H9 (cell line): Measurements from ENCODE around the gene HSD11B1. TPM values are rescaled to one million over a fixed set of nuclear protein-coding genes. Genes with fewer than 3 reads are reported as not detected.

ENCODE experiments used
- DNase-seq: peaks from one replicate; pipeline ENCODE4 v3.0.0-alpha.2; 2017
- H2AFZ ChIP-seq: one replicate; pipeline ENCODE4 v1.6.1; 2013; ENCODE audit warnings: mild to moderate bottlenecking, low read length, control low read depth, moderate library complexity
- H2AK5ac ChIP-seq: 2 replicates; pipeline ENCODE4 v1.6.1; 2013; ENCODE audit warnings: low read length, control low read depth, mixed read lengths; ENCODE audit not compliant: insufficient read length
- H2BK120ac ChIP-seq: one replicate; pipeline ENCODE4 v1.6.1; 2013; ENCODE audit warnings: low read depth, mild to moderate bottlenecking, low read length, control low read depth, inconsistent platforms; ENCODE audit not compliant: poor library complexity, severe bottlenecking
- H2BK12ac ChIP-seq: 2 replicates; pipeline ENCODE4 v1.6.1; 2013; ENCODE audit warnings: low read length, control low read depth, mixed read lengths, low read depth; ENCODE audit not compliant: insufficient read length
- H2BK15ac ChIP-seq: 2 replicates; pipeline ENCODE4 v1.6.1; 2013; ENCODE audit warnings: low read depth, low read length, control low read depth
- H2BK20ac ChIP-seq: one replicate; pipeline ENCODE4 v1.6.1; 2013; ENCODE audit warnings: low read depth, mild to moderate bottlenecking, low read length, control low read depth, inconsistent platforms; ENCODE audit not compliant: poor library complexity, severe bottlenecking
- H2BK5ac ChIP-seq: 2 replicates; pipeline ENCODE4 v1.6.1; 2013; ENCODE audit warnings: low read length, control low read depth, mixed read lengths; ENCODE audit not compliant: insufficient read length
- H3K14ac ChIP-seq: 2 replicates; pipeline ENCODE4 v1.6.1; 2013; ENCODE audit warnings: low read length, control low read depth; ENCODE audit not compliant: insufficient read depth
- H3K18ac ChIP-seq: 2 replicates; pipeline ENCODE4 v1.6.1; 2013; ENCODE audit warnings: low read depth, mild to moderate bottlenecking, mixed read lengths, low read length, control low read depth; ENCODE audit not compliant: insufficient read length
- H3K23ac ChIP-seq: 2 replicates; pipeline ENCODE4 v1.6.1; 2013; ENCODE audit warnings: low read length, control low read depth, mixed read lengths, low read depth; ENCODE audit not compliant: insufficient read length
- H3K23me2 ChIP-seq: 2 replicates; pipeline ENCODE4 v1.6.1; 2013; ENCODE audit warnings: low read depth, mild to moderate bottlenecking, mixed read lengths, low read length, control low read depth; ENCODE audit not compliant: insufficient read length, poor library complexity, severe bottlenecking
- H3K27ac ChIP-seq: 2 replicates; pipeline ENCODE4 v1.5.1; 2013; ENCODE audit warnings: low read length, control low read depth, mixed read lengths, low read depth; ENCODE audit not compliant: insufficient read length
- H3K27me3 ChIP-seq: 2 replicates; pipeline ENCODE4 v1.6.1; 2013; ENCODE audit warnings: low read length, control low read depth, inconsistent platforms; ENCODE audit not compliant: insufficient read depth
- H3K4ac ChIP-seq: 2 replicates; pipeline ENCODE4 v1.6.1; 2013; ENCODE audit warnings: low read depth, mild to moderate bottlenecking, control low read depth, inconsistent platforms, low read length, moderate library complexity
- H3K4me1 ChIP-seq: 2 replicates; pipeline ENCODE4 v1.6.1; 2013; ENCODE audit warnings: low read length, control low read depth, inconsistent platforms; ENCODE audit not compliant: insufficient read depth
- H3K4me2 ChIP-seq: 2 replicates; pipeline ENCODE4 v1.6.1; 2013; ENCODE audit warnings: low read length, control low read depth, mixed read lengths; ENCODE audit not compliant: insufficient read length, insufficient read depth
- H3K56ac ChIP-seq: 2 replicates; pipeline ENCODE4 v1.6.1; 2013; ENCODE audit warnings: low read depth, mild to moderate bottlenecking, mixed read lengths, low read length, control low read depth; ENCODE audit not compliant: insufficient read length
- H3K79me1 ChIP-seq: 2 replicates; pipeline ENCODE4 v1.6.1; 2013; ENCODE audit warnings: low read depth, mild to moderate bottlenecking, moderate library complexity, low read length, control low read depth, inconsistent platforms; ENCODE audit not compliant: insufficient read depth, poor library complexity, severe bottlenecking
- H3K79me2 ChIP-seq: 2 replicates; pipeline ENCODE4 v1.6.1; 2013; ENCODE audit warnings: low read length, control low read depth, inconsistent platforms; ENCODE audit not compliant: insufficient read depth
- H3K9ac ChIP-seq: 2 replicates; pipeline ENCODE4 v1.6.1; 2013; ENCODE audit warnings: low read length, control low read depth, mixed read lengths; ENCODE audit not compliant: insufficient read length; ENCODE audit errors: extremely low read depth
- H3K9me3 ChIP-seq: one replicate; pipeline ENCODE4 v1.6.1; 2013; ENCODE audit warnings: low read depth, low read length, inconsistent platforms; ENCODE audit not compliant: control insufficient read depth
- H3T11ph ChIP-seq: one replicate; pipeline ENCODE4 v1.6.1; 2013; ENCODE audit warnings: mild to moderate bottlenecking, low read length, control low read depth, inconsistent platforms
- H4K20me1 ChIP-seq: one replicate; pipeline ENCODE4 v1.6.1; 2013; ENCODE audit not compliant: control insufficient read depth, insufficient read length, insufficient read depth
- H4K5ac ChIP-seq: 2 replicates; pipeline ENCODE4 v1.6.1; 2013; ENCODE audit warnings: low read depth, mild to moderate bottlenecking, mixed read lengths, low read length, control low read depth; ENCODE audit not compliant: insufficient read length
- H4K8ac ChIP-seq: replicated peaks from 2 replicates; pipeline ENCODE4 v1.6.1; 2013; ENCODE audit warnings: low read length, control low read depth, mixed read lengths, low read depth; ENCODE audit not compliant: insufficient read length
- H4K91ac ChIP-seq: 2 replicates; pipeline ENCODE4 v1.6.1; 2013; ENCODE audit warnings: low read depth, mild to moderate bottlenecking, moderate library complexity, mixed read lengths, low read length, control low read depth; ENCODE audit not compliant: insufficient read length
- H3K27ac Mint-ChIP-seq, 3 experiments: 2 replicates in 2 of 3; 3 replicates in 1 of 3; pipeline ENCODE4 v1.8.0; 2020 to 2021; ENCODE audit warnings: mixed read lengths in 3 of 3, mild to moderate bottlenecking in 1 of 3, moderate library complexity in 1 of 3
- H3K27me3 Mint-ChIP-seq: 2 replicates; pipeline ENCODE4 v1.8.0; 2021; ENCODE audit warnings: low read depth, mild to moderate bottlenecking, moderate library complexity, mixed read lengths
- H3K36me3 Mint-ChIP-seq, 3 experiments: 2 replicates in 2 of 3; 3 replicates in 1 of 3; pipeline ENCODE4 v1.8.0; 2020 to 2021; ENCODE audit warnings: low read depth in 3 of 3, mixed read lengths in 3 of 3; ENCODE audit not compliant: insufficient read depth in 1 of 3
- H3K4me1 Mint-ChIP-seq, 2 experiments: 2 replicates each; pipeline ENCODE4 v1.8.0; 2020; ENCODE audit warnings: mixed read lengths in 2 of 2
- H3K4me3 Mint-ChIP-seq, 2 experiments: 2 replicates in 1 of 2; 3 replicates in 1 of 2; pipeline ENCODE4 v1.8.0; 2020 to 2021; ENCODE audit warnings: mild to moderate bottlenecking in 2 of 2, mixed read lengths in 2 of 2, moderate library complexity in 1 of 2
- H3K9me3 Mint-ChIP-seq, 2 experiments: 2 replicates in 1 of 2; 3 replicates in 1 of 2; pipeline ENCODE4 v1.8.0; 2020; ENCODE audit warnings: mild to moderate bottlenecking in 2 of 2, mixed read lengths in 2 of 2, moderate library complexity in 1 of 2
- WGBS: extraction: QIAGEN DNeasy Blood & Tissue Kit; methylation state at CpG from one replicate; pipeline ENCODE4 v1.1.7; 2013; ENCODE audit warnings: missing lambda C conversion rate, low lambda C conversion rate, mixed read lengths; ENCODE audit not compliant: insufficient read length; ENCODE audit errors: extremely low coverage; 5-methylcytosine and 5-hydroxymethylcytosine counted together
- total RNA-seq: library from RNA; stranded (reverse); gene quantifications from 2 replicates; pipeline ENCODE4 v1.2.1, GENCODE V29; 2021
- TF ChIP-seq, protein P1 (sequence below): fragments of 200-600 bp; sonication (generic); conservative IDR thresholded peaks from 3 replicates; pipeline ENCODE4 v1.8.0; 2021; ENCODE audit warnings: antibody characterized with exemption, mild to moderate bottlenecking

Gene HSD11B1
- total RNA-seq, 1 experiment from 2014 or later: not detected

DNA sequence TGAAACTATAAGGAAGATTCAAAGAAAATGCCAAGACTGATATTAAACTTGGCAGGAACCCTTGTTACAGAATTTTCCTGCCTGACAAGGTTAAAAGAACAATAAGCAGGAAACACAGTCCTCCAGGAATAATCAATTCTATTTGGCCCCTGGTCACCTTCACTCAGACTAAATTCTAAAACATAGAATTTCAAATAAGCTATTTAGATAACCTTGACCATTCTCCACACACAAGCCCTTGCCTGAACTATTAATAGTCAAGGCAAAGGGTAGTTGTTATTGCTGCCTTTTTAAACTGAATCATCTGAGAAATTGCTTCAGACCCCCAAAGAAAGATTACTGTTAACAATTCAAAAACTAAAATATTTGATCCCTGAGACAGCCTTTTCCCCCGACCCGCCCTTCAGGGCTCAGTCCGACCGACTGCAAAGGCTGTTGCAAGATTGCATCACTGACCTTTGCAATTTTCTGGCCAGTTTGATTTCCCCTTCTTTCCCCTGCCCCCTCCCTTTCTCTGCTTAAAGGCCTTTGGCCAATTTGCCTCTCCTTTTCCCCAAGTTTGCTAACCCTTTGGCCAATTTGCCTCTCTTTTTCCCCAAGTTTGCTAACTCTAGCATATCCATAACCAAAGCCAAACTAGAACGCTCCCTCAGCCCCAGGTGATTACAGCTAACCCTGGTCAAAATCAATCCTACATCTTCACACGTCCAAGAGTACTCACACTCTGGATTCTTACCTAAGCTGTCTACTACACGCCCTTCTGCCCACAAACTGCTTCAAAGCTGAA lies 30.8 kb upstream of the HSD11B1 start:
- no peak overlapping the region for H3K56ac ChIP-seq
- H3K4me1 Mint-ChIP-seq: peaks cover 13 to 17% of the 10 kb centered on the region in 2 experiments
- no peak overlapping the region for H3K27ac ChIP-seq
- peak overlapping the region in 1 of 2 experiments; percentile 83; a peak in 2 of 5 replicates for H3K4me3 Mint-ChIP-seq
- no CpG with 5 or more reads among the region's 7 CpGs for WGBS
- H3K4me1 ChIP-seq: peaks cover 5% of the 10 kb centered on the region; the same call in 1 of the 2 replicates
- TF ChIP-seq, protein P1, sequence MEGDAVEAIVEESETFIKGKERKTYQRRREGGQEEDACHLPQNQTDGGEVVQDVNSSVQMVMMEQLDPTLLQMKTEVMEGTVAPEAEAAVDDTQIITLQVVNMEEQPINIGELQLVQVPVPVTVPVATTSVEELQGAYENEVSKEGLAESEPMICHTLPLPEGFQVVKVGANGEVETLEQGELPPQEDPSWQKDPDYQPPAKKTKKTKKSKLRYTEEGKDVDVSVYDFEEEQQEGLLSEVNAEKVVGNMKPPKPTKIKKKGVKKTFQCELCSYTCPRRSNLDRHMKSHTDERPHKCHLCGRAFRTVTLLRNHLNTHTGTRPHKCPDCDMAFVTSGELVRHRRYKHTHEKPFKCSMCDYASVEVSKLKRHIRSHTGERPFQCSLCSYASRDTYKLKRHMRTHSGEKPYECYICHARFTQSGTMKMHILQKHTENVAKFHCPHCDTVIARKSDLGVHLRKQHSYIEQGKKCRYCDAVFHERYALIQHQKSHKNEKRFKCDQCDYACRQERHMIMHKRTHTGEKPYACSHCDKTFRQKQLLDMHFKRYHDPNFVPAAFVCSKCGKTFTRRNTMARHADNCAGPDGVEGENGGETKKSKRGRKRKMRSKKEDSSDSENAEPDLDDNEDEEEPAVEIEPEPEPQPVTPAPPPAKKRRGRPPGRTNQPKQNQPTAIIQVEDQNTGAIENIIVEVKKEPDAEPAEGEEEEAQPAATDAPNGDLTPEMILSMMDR: no peak
- no peak overlapping the region for H3T11ph ChIP-seq
- no peaks in the 10 kb centered on the region for H3K79me1 ChIP-seq
- H4K8ac ChIP-seq: no peak overlapping the region
- H2BK5ac ChIP-seq: no peak overlapping the region
- H3K27me3 Mint-ChIP-seq: peaks cover 94% of the 10 kb centered on the region
- H3K27me3 ChIP-seq: peaks cover 34% of the 10 kb centered on the region
- H3K23me2 ChIP-seq: peaks cover 14% of the 10 kb centered on the region
- H3K9me3 Mint-ChIP-seq: no peaks in the 10 kb centered on the region; a peak in 1 of 5 replicates
- no peak overlapping the region for H4K91ac ChIP-seq
- no peaks in the 10 kb centered on the region for H3K9me3 ChIP-seq
- no peak overlapping the region for H2BK20ac ChIP-seq
- no peak overlapping the region for H3K23ac ChIP-seq
- no peak overlapping the region; the same call in 1 of the 2 replicates for H3K14ac ChIP-seq
- no peaks in the 10 kb centered on the region for H3K36me3 Mint-ChIP-seq
- H2BK12ac ChIP-seq: no peak overlapping the region
- no peak overlapping the region for H2AFZ ChIP-seq
- no peak overlapping the region for H3K4me2 ChIP-seq
- no peak overlapping the region for H3K9ac ChIP-seq
- no peaks in the 10 kb centered on the region for H3K79me2 ChIP-seq
- DNase-seq: no peak
- no peak overlapping the region for H2AK5ac ChIP-seq
- no peak overlapping the region for H3K27ac Mint-ChIP-seq
- H3K18ac ChIP-seq: no peak overlapping the region
- H3K4ac ChIP-seq: no peak overlapping the region
- no peak overlapping the region for H2BK15ac ChIP-seq
- H4K20me1 ChIP-seq: no peaks in the 10 kb centered on the region
- H4K5ac ChIP-seq: no peak overlapping the region
- H2BK120ac ChIP-seq: no peak overlapping the region
